Measurements from ENCODE around the gene PPP1R14D. TPM values are rescaled to one million over a fixed set of nuclear protein-coding genes. Genes with fewer than 3 reads are reported as not detected.
"Not testable (repeated sequence)": the region's sequence is repeated elsewhere in the genome, so short reads cannot be mapped to it uniquely, and the experiment has no call there.

PPP1R14D gene
- total RNA-seq, 3 donors from 2014 or later = 57.5 to 186 (median 154) TPM

GRCh38 chr15:40863660-40864270 is 35.3 kb upstream of the PPP1R14D start:
- peaks cover 6% of the 10 kb centered on the region for H3K4me1 ChIP-seq (ENCODE audit: low read depth)
- no peak overlapping the region for H3K4me3 ChIP-seq
- TF ChIP-seq CTCF (IDR thresholded peaks at IDR 0.05) = no peak
- intact Hi-C loops (cut with DNase I, micrococcal nuclease) = no loop called here
- ATAC-seq (peak; percentile 37), DNase-seq (peak in 2 of 3 donors; percentile 35 to 40)
- H3K9me3 ChIP-seq = no peaks in the 10 kb centered on the region
- no peaks in the 10 kb centered on the region for H3K36me3 ChIP-seq (ENCODE audit: low read depth)

- not testable (repeated sequence) for DNase-seq
- peaks cover 25% of the 10 kb centered on the region for H3K4me1 ChIP-seq (ENCODE audit: low read depth)
These were observed 32.6 kb upstream of the PPP1R14D start for GRCh38 chr15:40861147-40861546.

GRCh38 chr15:40859206-40859851 is 30.8 kb upstream of the PPP1R14D start:
- H3K4me3 ChIP-seq = no peak overlapping the region
- intact Hi-C loops (cut with DNase I, micrococcal nuclease) = loop anchor here in 1 of 2 donors (5.0 kb wide), 1 partner anchor 33 kb away; the partner anchor contains the start of gene VPS18
- H3K9me3 ChIP-seq = no peaks in the 10 kb centered on the region
- peak; percentile 66 for TF ChIP-seq CTCF (IDR thresholded peaks at IDR 0.05)
- no peaks in the 10 kb centered on the region for H3K36me3 ChIP-seq (ENCODE audit: low read depth)
- DNase-seq (peak; percentile 85 to 94 (median 90)), ATAC-seq (peak; percentile 74)
- H3K4me1 ChIP-seq (ENCODE audit: low read depth) = peaks cover 26% of the 10 kb centered on the region

More at GRCh38 chr15:40861147-40861546, 32.6 kb upstream of the PPP1R14D start:
- ATAC-seq; H3K4me3 ChIP-seq; H3K9me3 ChIP-seq; intact Hi-C loops (cut with DNase I, micrococcal nuclease); H3K36me3 ChIP-seq (ENCODE audit: low read depth): not testable (repeated sequence)

- no peaks in the 10 kb centered on the region for H3K9me3 ChIP-seq
- DNase-seq (peak in 1 of 3 donors; percentile 39), ATAC-seq (no peak)
- H3K4me3 ChIP-seq = no peak overlapping the region
- intact Hi-C loops (cut with DNase I, micrococcal nuclease) = loop anchor here in 1 of 2 donors (5.0 kb wide), 1 partner anchor 34 kb away; the partner anchor contains the start of gene VPS18
- H3K4me1 ChIP-seq (ENCODE audit: low read depth) = peaks cover 26% of the 10 kb centered on the region
- peaks cover 1% of the 10 kb centered on the region for H3K36me3 ChIP-seq (ENCODE audit: low read depth)
- TF ChIP-seq CTCF (IDR thresholded peaks at IDR 0.05) = no peak
These were observed 30.2 kb upstream of the PPP1R14D start for GRCh38 chr15:40858706-40859105.

- peak; percentile 83 for ATAC-seq
- no peaks in the 10 kb centered on the region for H3K9me3 ChIP-seq
- peak; percentile 93 for TF ChIP-seq CTCF (IDR thresholded peaks at IDR 0.05)
- intact Hi-C loops (cut with DNase I, micrococcal nuclease) = loop anchor here (2.0 to 5.0 kb wide), 2 partner anchors 35 kb away; partner anchors contain the start of gene VPS18 (in 1 of the 2)
- no peak overlapping the region for H3K4me3 ChIP-seq
- peaks cover 33% of the 10 kb centered on the region for H3K4me1 ChIP-seq (ENCODE audit: low read depth)
- peaks cover 3% of the 10 kb centered on the region for H3K36me3 ChIP-seq (ENCODE audit: low read depth)
- DNase-seq = peak; percentile 81 to 94 (median 90)
These were observed 29.3 kb upstream of the PPP1R14D start for GRCh38 chr15:40857601-40858341.
